Measurements from ENCODE around the gene EFNA1. TPM values are rescaled to one million over a fixed set of nuclear protein-coding genes. Genes with fewer than 3 reads are reported as not detected.

EFNA1 gene
- total and polyA plus RNA-seq, 2 of the 4 experiments (the other 2 are of a cell fraction) = 0.90 to 1.6 TPM

DNA sequence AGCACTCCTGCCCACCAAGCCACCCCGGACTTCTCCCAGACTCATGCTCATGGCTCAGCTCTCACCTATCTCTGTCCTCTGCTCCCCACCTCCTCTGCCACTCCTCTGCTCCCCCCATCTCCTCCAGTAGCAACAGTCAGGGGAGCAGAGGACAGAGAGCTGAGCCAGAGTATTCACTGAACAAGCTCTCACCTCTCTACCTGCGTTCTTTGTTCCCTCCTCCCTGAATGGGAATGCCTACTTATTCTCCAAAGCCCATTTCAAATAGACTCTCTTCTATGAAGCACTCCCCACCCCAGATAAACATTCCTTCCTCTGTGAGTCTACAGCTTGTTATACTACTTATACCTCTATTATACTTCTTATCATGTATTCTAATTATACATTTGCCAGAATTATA is 6.4 kb upstream of the EFNA1 start:
- dilution Hi-C loops (cut with HindIII; ENCODE audit: low sequenced_read_pairs, unreplicated experiment) = no loop called here
- CTCF ChIA-PET = interaction anchor here (0.6 kb wide), 1 partner anchor 84 kb away, joined by 4 read pairs; no protein-coding TSS in a partner anchor
- no peak overlapping the region for H4K91ac ChIP-seq (ENCODE audit: insufficient read depth, low read depth, low read length)

More for the DNA sequence above, 6.4 kb upstream of the EFNA1 start:
- DNase-seq = no peak
- POLR2A ChIA-PET (ENCODE audit: unreplicated experiment) = no interaction called here
- no peak overlapping the region for H4K8ac ChIP-seq (ENCODE audit: low read depth in 2 of 2, low read length in 2 of 2)
- H3K9me3 ChIP-seq (ENCODE audit: control insufficient read depth, insufficient read depth, low read length) = no peaks in the 10 kb centered on the region
- H3K79me1 ChIP-seq (ENCODE audit: low read depth in 1 of 2, low read length in 2 of 2) = no peaks in the 10 kb centered on the region
- no peaks in the 10 kb centered on the region; the same call in 1 of the 2 replicates for H3K9me1 ChIP-seq (ENCODE audit: insufficient read depth, low read length)
- no peak overlapping the region for H3K18ac ChIP-seq (ENCODE audit: low read depth, low read length)
- H2BK20ac ChIP-seq (ENCODE audit: low read depth, low read length) = no peak overlapping the region
- no peak overlapping the region for H3K9ac ChIP-seq (ENCODE audit: low read depth, low read length)
- no peaks in the 10 kb centered on the region for H3K36me3 ChIP-seq (ENCODE audit: control insufficient read depth, insufficient read depth, low read length)
- TF ChIP-seq CEBPB (IDR thresholded peaks at IDR 0.05; ENCODE audit: low read depth, low read length) = no peak
- TF ChIP-seq RAD21 (IDR thresholded peaks at IDR 0.05; ENCODE audit: low read length) = no peak
- no peak for TF ChIP-seq SMC3 (IDR thresholded peaks at IDR 0.05; ENCODE audit: low read depth, low read length)
- TF ChIP-seq POLR2A (IDR thresholded peaks at IDR 0.05; ENCODE audit: low read depth, low read length) = no peak
- no peak for TF ChIP-seq MAZ (IDR thresholded peaks at IDR 0.05; ENCODE audit: borderline replicate concordance, low read depth, low read length)
- TF ChIP-seq, protein P1, sequence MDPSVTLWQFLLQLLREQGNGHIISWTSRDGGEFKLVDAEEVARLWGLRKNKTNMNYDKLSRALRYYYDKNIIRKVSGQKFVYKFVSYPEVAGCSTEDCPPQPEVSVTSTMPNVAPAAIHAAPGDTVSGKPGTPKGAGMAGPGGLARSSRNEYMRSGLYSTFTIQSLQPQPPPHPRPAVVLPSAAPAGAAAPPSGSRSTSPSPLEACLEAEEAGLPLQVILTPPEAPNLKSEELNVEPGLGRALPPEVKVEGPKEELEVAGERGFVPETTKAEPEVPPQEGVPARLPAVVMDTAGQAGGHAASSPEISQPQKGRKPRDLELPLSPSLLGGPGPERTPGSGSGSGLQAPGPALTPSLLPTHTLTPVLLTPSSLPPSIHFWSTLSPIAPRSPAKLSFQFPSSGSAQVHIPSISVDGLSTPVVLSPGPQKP (IDR thresholded peaks at IDR 0.05; ENCODE audit: borderline replicate concordance, low read depth, low read length) = no peak
- TF ChIP-seq MAFK (IDR thresholded peaks at IDR 0.05; ENCODE audit: low read depth, low read length) = no peak
- no peak for TF ChIP-seq FOS (IDR thresholded peaks at IDR 0.05; ENCODE audit: low read depth, low read length)
- TF ChIP-seq RCOR1 (IDR thresholded peaks at IDR 0.05; ENCODE audit: insufficient replicate concordance, low read length) = no peak
- TF ChIP-seq CHD1 (IDR thresholded peaks at IDR 0.05; ENCODE audit: low read depth, low read length) = no peak
- no peak for TF ChIP-seq NFE2L2 (IDR thresholded peaks at IDR 0.05; ENCODE audit: low read depth, low read length)
- TF ChIP-seq, protein P2, sequence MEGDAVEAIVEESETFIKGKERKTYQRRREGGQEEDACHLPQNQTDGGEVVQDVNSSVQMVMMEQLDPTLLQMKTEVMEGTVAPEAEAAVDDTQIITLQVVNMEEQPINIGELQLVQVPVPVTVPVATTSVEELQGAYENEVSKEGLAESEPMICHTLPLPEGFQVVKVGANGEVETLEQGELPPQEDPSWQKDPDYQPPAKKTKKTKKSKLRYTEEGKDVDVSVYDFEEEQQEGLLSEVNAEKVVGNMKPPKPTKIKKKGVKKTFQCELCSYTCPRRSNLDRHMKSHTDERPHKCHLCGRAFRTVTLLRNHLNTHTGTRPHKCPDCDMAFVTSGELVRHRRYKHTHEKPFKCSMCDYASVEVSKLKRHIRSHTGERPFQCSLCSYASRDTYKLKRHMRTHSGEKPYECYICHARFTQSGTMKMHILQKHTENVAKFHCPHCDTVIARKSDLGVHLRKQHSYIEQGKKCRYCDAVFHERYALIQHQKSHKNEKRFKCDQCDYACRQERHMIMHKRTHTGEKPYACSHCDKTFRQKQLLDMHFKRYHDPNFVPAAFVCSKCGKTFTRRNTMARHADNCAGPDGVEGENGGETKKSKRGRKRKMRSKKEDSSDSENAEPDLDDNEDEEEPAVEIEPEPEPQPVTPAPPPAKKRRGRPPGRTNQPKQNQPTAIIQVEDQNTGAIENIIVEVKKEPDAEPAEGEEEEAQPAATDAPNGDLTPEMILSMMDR (conservative IDR thresholded peaks at IDR 0.05; ENCODE audit: low read depth, low read length) = no peak
- no peak for TF ChIP-seq RFX5 (IDR thresholded peaks at IDR 0.05; ENCODE audit: low read depth, low read length)
- H3K56ac ChIP-seq (ENCODE audit: extremely low read depth, insufficient read depth, low read length) = no peak overlapping the region
- no peak overlapping the region for H2AK5ac ChIP-seq (ENCODE audit: low read depth, low read length)
- H2BK5ac ChIP-seq (ENCODE audit: low read depth, low read length, poor library complexity, severe bottlenecking) = no peak overlapping the region
- H3K27ac ChIP-seq (ENCODE audit: insufficient read depth, low read length) = no peak overlapping the region
- H3K4ac ChIP-seq (ENCODE audit: low read depth, low read length) = no peak overlapping the region
- H2AK9ac ChIP-seq (replicated peaks; ENCODE audit: low read depth, low read length, poor library complexity) = no peak overlapping the region
- no peak for ATAC-seq (ENCODE audit: low read depth)
- in situ Hi-C loops (cut with MboI; ENCODE audit: low sequenced_read_pairs) = no loop called here
- no peak overlapping the region for H2BK15ac ChIP-seq (ENCODE audit: low read depth, low read length)
- no peak overlapping the region for H3K4me2 ChIP-seq (ENCODE audit: low read depth, low read length)
- no peak overlapping the region for H3K23ac ChIP-seq (ENCODE audit: low read depth, low read length)
- H4K5ac ChIP-seq (ENCODE audit: low read depth, low read length) = no peak overlapping the region
- intact Hi-C loops (cut with micrococcal nuclease) = no loop called here
- no TSS peak for BruUV-seq (replicated peaks)
- 61% methylated on average over 2 of the region's 2 CpGs; no CpG with 5 or more reads in 1 of the 2 experiments for WGBS, 2 experiments (ENCODE audit: extremely low coverage in 2 of 2, insufficient read length in 1 of 2)
- H3K4me1 ChIP-seq (ENCODE audit: control insufficient read depth, insufficient read depth, low read length) = peaks cover 4% of the 10 kb centered on the region; the same call in 1 of the 2 replicates
- no peak overlapping the region for H2AFZ ChIP-seq (replicated peaks; ENCODE audit: low read length, poor library complexity)
- H3K4me3 ChIP-seq (ENCODE audit: insufficient read depth, low read depth, low read length) = no peak overlapping the region
- no peak overlapping the region for H2BK120ac ChIP-seq (ENCODE audit: low read depth, low read length)
- H4K20me1 ChIP-seq (ENCODE audit: insufficient read depth, low read length) = no peaks in the 10 kb centered on the region; the same call in 1 of the 2 replicates
- no peak overlapping the region for H3K14ac ChIP-seq (replicated peaks; ENCODE audit: low read depth, low read length)
- peaks cover 55% of the 10 kb centered on the region for H3K27me3 ChIP-seq (ENCODE audit: control insufficient read depth, insufficient read depth, low read length)
